Upper lobe of left lung (tissue), 6 donors: ENCODE data around the gene ZNF446. TPM values are rescaled to one million over a fixed set of nuclear protein-coding genes. Genes with fewer than 3 reads are reported as not detected.

ENCODE experiments used
- ATAC-seq, 2 donors: fragments of 200-7000 bp; cut with Tn5 transposase; one replicate each; pipeline ENCODE4 v1.9.1; 2022; ENCODE audit warnings: mild to moderate bottlenecking in 2 of 2, moderate library complexity in 2 of 2; ENCODE audit not compliant: low FRiP score in 2 of 2
- DNase-seq, 2 donors: peaks; one replicate each; pipeline ENCODE4 v3.0.0-alpha.2; 2019 to 2020
- H3K27ac ChIP-seq, 4 donors: fragments of 200-600 bp; sonication (generic); one replicate each; pipeline ENCODE4 v1.5.1; 2016 to 2019
- H3K27me3 ChIP-seq, 4 donors: fragments of 200-600 bp; sonication (generic); one replicate each; pipeline ENCODE4 v1.5.1; 2017 to 2019
- H3K36me3 ChIP-seq, 4 donors: fragments of 200-600 bp; sonication (generic); one replicate each; pipeline ENCODE4 v1.5.1; 2016 to 2019
- H3K4me1 ChIP-seq, 4 donors: fragments of 200-600 bp; sonication (generic); one replicate each; pipeline ENCODE4 v1.5.1; 2018 to 2019
- H3K4me3 ChIP-seq, 4 donors: fragments of 200-600 bp; sonication (generic); one replicate each; pipeline ENCODE4 v1.5.1; 2017 to 2019; ENCODE audit warnings: mild to moderate bottlenecking in 2 of 4, moderate library complexity in 1 of 4
- H3K9me3 ChIP-seq, 4 donors: fragments of 200-600 bp; sonication (generic); one replicate each; pipeline ENCODE4 v1.5.1; 2018 to 2019
- CTCF ChIP-seq, 6 experiments: fragments of 450-650 bp in 4 of 6; fragments of 200-600 bp in 2 of 6; sonication (generic) in 2 of 6; IDR thresholded peaks; one replicate each; pipeline ENCODE4 v1.5.1; 2016 to 2019; ENCODE audit warnings: antibody characterized with exemption in 6 of 6
- EP300 ChIP-seq, 4 donors: sonication (generic); formaldehyde crosslinking; IDR thresholded peaks; one replicate each; pipeline ENCODE4 v1.5.1; 2017; ENCODE audit warnings: antibody characterized with exemption in 4 of 4, control low read depth in 2 of 4
- POLR2A ChIP-seq, 4 donors: fragments of 450-650 bp; IDR thresholded peaks; one replicate each; pipeline ENCODE4 v1.5.1; 2016 to 2017; ENCODE audit warnings: antibody characterized with exemption in 4 of 4, mild to moderate bottlenecking in 2 of 4
- POLR2AphosphoS5 ChIP-seq, 2 donors: sonication (generic); formaldehyde crosslinking; IDR thresholded peaks; one replicate each; pipeline ENCODE4 v1.5.1; 2017; ENCODE audit warnings: antibody characterized with exemption in 2 of 2
- WGBS, 2 donors: methylation state at CpG; one replicate each; pipeline ENCODE4 v1.1.5; 2017 to 2018; 5-methylcytosine and 5-hydroxymethylcytosine counted together
- total RNA-seq, 6 donors: library from RNA; depleted of rRNA in 4 of 6; stranded (reverse); fragments of >200 nt in 4 of 6; gene quantifications; one replicate each; pipeline versions ENCODE4 v1.1.0 to v1.2.1, GENCODE V29; 2016 to 2021
- donor health status: DM: no; HTN: no; CAD: no; lungs with moderate emphysema.
- donor health status: DM: no; HTN: yes; CAD: no; lungs with severe emphysema.

The ZNF446 gene
- total RNA-seq, 6 donors from 2014 or later = 10.1 to 30.4 (median 14.4) TPM

DNA sequence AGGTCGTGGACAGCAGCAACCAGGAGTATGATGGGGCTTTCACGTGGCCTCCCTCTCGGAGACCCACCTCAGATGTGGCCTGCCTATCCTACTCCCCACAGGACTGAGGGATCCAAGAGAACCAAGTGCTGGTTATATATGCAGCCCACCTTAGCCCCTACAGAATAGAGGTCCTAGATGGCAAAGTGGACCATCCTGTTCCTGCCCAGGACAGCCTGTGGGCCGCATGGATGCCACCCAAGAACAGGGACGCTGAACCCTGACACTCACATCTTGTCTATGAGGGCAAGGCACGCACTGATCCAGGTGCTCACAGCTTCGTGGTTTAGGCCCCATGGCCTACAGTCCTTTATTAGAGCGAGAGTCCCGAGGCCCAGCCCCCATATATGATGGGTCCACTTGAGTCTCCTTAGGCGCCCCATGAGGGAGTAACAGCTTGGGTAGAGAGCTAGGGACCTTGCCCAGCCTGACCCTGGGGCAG lies 37.1 kb downstream of the ZNF446 start:
- Histone ChIP-seq H3K36me3 (peaks cover 7 to 38% (median 16%) of the 10 kb centered on the region in 4 donors), H3K27ac (peak overlapping the region; percentile 54 to 79 (median 69)), H3K27me3 (no peaks in the 10 kb centered on the region), H3K9me3 (no peaks in the 10 kb centered on the region), H3K4me3 (peak overlapping the region in 2 of 4 donors; percentile 51 to 52), H3K4me1 (peaks cover 25 to 49% (median 37%) of the 10 kb centered on the region in 4 donors)
- DNase-seq = no peak
- ATAC-seq = no peak
- WGBS, 2 donors = 71 to 78% methylated on average over 5 to 10 of the region's 10 CpGs
- TF ChIP-seq POLR2AphosphoS5 (IDR thresholded peaks at IDR 0.05) (no peak), CTCF (IDR thresholded peaks at IDR 0.05) (no peak), POLR2A (IDR thresholded peaks at IDR 0.05) (no peak), EP300 (IDR thresholded peaks at IDR 0.05) (no peak)

DNA sequence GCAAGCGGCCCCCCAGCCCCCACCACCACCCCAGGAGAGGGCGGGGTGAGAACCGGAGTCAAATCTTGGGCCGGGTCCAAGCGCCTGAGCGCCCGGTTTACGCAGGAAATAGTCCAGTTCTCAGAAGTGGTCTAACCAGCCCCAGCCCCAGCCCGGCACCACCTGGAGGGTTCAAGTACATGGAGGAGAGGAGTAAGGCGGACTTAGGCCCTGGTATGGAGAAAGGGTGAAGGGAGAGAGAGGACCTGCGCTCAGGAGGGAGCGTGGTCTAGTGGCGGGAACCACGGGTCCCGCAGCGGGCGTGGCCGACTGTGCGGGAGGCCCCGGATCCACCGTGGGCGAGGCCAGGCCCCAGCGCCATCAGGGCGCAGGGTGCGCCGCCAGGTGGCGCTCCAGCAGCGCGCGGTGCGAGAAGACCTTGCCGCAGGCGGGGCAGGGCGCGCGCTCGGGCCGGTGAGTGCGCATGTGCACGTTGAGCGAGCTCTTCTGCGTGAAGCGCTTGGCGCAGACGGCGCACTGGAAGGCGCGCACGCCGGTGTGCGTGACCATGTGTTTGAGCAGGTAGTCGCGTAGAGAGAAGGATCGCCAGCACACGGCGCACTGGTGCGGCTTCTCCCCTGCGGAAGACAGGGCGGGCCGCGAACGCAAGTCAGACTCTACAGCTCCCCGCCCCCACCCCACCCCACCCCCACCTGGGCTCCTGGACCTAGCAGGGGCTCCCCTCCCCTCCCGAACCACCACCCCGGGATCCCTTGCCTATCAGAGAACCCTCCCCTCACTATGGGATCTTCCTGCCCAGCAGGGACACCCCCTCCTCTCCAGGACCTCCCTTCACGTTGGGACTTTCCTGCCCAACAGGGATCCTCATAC lies 37.8 kb downstream of the ZNF446 start:
- Histone ChIP-seq H3K4me3 (peak overlapping the region in 3 of 4 donors; percentile 41 to 52 (median 51)), H3K27me3 (no peaks in the 10 kb centered on the region), H3K36me3 (peaks cover 7 to 37% (median 16%) of the 10 kb centered on the region in 4 donors), H3K4me1 (peaks cover 31 to 55% (median 43%) of the 10 kb centered on the region in 4 donors), H3K27ac (peak overlapping the region; percentile 54 to 79 (median 69)), H3K9me3 (no peaks in the 10 kb centered on the region)
- WGBS, 2 donors = 21 to 23% methylated on average over 12 to 23 of the region's 66 CpGs
- peak; percentile 92 to 99 for DNase-seq
- TF ChIP-seq EP300 (IDR thresholded peaks at IDR 0.05) (no peak), POLR2A (IDR thresholded peaks at IDR 0.05) (peak in 1 of 4 donors; percentile 64), POLR2AphosphoS5 (IDR thresholded peaks at IDR 0.05) (peak in 1 of 2 donors; percentile 75), CTCF (IDR thresholded peaks at IDR 0.05) (peak; percentile 82 to 99 (median 98))
- peak; percentile 92 to 95 for ATAC-seq

DNA sequence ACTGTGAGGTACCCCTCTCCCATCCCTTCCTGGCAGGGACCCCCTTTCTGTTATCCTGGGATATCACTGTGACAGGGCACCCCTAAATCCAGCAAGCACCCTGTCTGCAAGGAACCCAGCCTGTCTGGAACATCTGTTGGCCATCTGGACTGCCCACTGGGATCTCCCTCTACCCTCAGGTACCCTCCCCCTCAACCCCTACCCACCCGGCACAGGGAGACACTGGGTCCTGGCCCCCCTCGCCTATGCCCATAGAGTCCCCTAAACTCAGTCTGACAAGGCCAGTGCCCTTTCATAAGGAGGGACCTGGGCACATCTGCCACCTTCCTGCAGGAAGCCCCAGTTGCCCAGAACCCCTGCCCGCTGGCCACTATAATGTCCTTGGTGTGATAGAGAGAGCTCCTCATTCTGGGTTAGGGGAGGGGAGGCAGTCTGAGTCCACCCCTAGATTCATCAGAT lies 38.4 kb downstream of the ZNF446 start:
- H3K4me3 ChIP-seq = peak overlapping the region in 3 of 4 donors; percentile 41 to 52 (median 51)
- DNase-seq (no peak), ATAC-seq (no peak)
- no peaks in the 10 kb centered on the region for H3K9me3 ChIP-seq
- peaks cover 31 to 58% (median 43%) of the 10 kb centered on the region in 4 donors for H3K4me1 ChIP-seq
- H3K27me3 ChIP-seq = no peaks in the 10 kb centered on the region
- no peak for TF ChIP-seq POLR2A (IDR thresholded peaks at IDR 0.05)
- no peak for TF ChIP-seq CTCF (IDR thresholded peaks at IDR 0.05)
- no peak for TF ChIP-seq EP300 (IDR thresholded peaks at IDR 0.05)
- TF ChIP-seq POLR2AphosphoS5 (IDR thresholded peaks at IDR 0.05) = no peak
- H3K27ac ChIP-seq = peak overlapping the region; percentile 54 to 79 (median 69)
- peaks cover 7 to 32% (median 16%) of the 10 kb centered on the region in 4 donors for H3K36me3 ChIP-seq
- WGBS, 2 donors = 64 to 86% methylated on average over 3 of the region's 3 CpGs

DNA sequence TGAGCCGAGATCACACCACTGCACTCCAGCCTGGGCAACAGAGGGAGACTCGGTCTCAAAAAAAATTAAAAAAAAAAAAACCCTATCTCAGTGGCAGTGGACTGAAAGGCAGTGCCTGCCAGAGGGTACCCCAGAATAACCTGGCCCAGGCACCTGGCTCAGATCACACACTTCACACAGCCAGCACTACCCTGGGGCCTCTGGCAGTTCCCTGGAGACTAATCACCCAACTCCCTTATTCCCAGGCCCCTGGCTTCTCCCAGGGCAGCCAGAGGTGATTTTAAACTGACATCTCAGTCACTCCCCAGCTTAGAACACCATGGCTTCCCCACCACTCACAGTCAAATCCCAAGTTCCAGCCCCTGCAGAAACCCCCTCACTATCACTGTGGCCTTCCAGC lies 39.1 kb downstream of the ZNF446 start:
- Histone ChIP-seq H3K4me1 (peaks cover 34 to 60% (median 44%) of the 10 kb centered on the region in 4 donors), H3K36me3 (peaks cover 7 to 32% (median 16%) of the 10 kb centered on the region in 4 donors), H3K9me3 (no peaks in the 10 kb centered on the region), H3K27me3 (no peaks in the 10 kb centered on the region), H3K4me3 (no peak overlapping the region), H3K27ac (no peak overlapping the region)
- DNase-seq = no peak
- TF ChIP-seq CTCF (IDR thresholded peaks at IDR 0.05) (no peak), EP300 (IDR thresholded peaks at IDR 0.05) (no peak), POLR2AphosphoS5 (IDR thresholded peaks at IDR 0.05) (no peak), POLR2A (IDR thresholded peaks at IDR 0.05) (no peak)
- WGBS, 2 donors = 85 to 96% methylated on average over 2 of the region's 2 CpGs
- ATAC-seq = no peak
